Measurements from ENCODE around the gene SLC7A14. TPM values are rescaled to one million over a fixed set of nuclear protein-coding genes. Genes with fewer than 3 reads are reported as not detected.

The SLC7A14 gene
- total RNA-seq, 4 donors from 2014 or later = 0.44 TPM; not detected in 3

- H3K36me3 ChIP-seq = no peaks in the 10 kb centered on the region
- H3K27ac ChIP-seq = no peak overlapping the region
- H3K27me3 ChIP-seq = no peaks in the 10 kb centered on the region
- WGBS, 2 donors = 55 to 61% methylated on average over 3 of the region's 3 CpGs
- no peak for DNase-seq (ENCODE audit: low spot score in 2 of 2)
- no peak for TF ChIP-seq EP300 (IDR thresholded peaks at IDR 0.05)
- TF ChIP-seq, protein P1, sequence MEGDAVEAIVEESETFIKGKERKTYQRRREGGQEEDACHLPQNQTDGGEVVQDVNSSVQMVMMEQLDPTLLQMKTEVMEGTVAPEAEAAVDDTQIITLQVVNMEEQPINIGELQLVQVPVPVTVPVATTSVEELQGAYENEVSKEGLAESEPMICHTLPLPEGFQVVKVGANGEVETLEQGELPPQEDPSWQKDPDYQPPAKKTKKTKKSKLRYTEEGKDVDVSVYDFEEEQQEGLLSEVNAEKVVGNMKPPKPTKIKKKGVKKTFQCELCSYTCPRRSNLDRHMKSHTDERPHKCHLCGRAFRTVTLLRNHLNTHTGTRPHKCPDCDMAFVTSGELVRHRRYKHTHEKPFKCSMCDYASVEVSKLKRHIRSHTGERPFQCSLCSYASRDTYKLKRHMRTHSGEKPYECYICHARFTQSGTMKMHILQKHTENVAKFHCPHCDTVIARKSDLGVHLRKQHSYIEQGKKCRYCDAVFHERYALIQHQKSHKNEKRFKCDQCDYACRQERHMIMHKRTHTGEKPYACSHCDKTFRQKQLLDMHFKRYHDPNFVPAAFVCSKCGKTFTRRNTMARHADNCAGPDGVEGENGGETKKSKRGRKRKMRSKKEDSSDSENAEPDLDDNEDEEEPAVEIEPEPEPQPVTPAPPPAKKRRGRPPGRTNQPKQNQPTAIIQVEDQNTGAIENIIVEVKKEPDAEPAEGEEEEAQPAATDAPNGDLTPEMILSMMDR (IDR thresholded peaks at IDR 0.05) = no peak
- no peak for TF ChIP-seq POLR2A (IDR thresholded peaks at IDR 0.05)
- peaks cover 0 to 43% (median 10%) of the 10 kb centered on the region in 4 donors for H3K4me1 ChIP-seq
- H3K9me3 ChIP-seq = no peaks in the 10 kb centered on the region
- no peak overlapping the region for H3K4me3 ChIP-seq
Measured at GRCh38 chr3:170473358-170473757, 112.5 kb downstream of the SLC7A14 start.

DNA sequence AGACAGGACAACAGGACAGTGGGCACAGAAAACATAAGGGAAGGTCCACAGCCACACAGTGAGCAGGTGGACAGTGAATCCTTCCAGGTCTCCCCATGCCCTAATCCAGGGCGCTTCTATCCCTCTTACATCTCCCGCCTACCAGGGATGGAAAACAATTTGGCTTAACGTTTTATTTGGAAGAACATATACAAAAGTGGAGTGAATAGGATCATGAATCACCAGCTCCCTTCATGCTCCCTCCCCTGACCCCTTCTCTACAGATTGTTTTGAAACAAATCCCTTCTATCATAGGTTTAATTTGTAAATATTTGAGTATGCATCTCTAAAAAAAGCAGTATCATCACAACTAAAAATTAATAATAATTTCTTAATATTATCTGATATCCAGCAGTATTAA, 114.7 kb downstream of the SLC7A14 start:
- Histone ChIP-seq H3K27me3 (no peaks in the 10 kb centered on the region), H3K36me3 (no peaks in the 10 kb centered on the region), H3K4me3 (no peak overlapping the region), H3K27ac (peak overlapping the region in 2 of 4 donors; percentile 77 to 79), H3K9me3 (no peaks in the 10 kb centered on the region), H3K4me1 (peaks cover 0 to 65% (median 18%) of the 10 kb centered on the region in 4 donors)
- WGBS, 2 donors = 55 to 64% methylated on average over 3 of the region's 3 CpGs
- no peak for DNase-seq (ENCODE audit: low spot score in 2 of 2)
- no peak for TF ChIP-seq POLR2A (IDR thresholded peaks at IDR 0.05)

- WGBS, 2 donors = 43 to 44% methylated on average over 9 of the region's 9 CpGs
Measured at GRCh38 chr3:170470063-170471016, 115.5 kb downstream of the SLC7A14 start.

GRCh38 chr3:170469151-170470062, 116.5 kb downstream of the SLC7A14 start:
- 52 to 53% methylated on average over 5 of the region's 5 CpGs for whole genome bisulfite sequencing, 2 donors

More at GRCh38 chr3:170470063-170471016, 115.5 kb downstream of the SLC7A14 start:
- H3K9me3 ChIP-seq = no peaks in the 10 kb centered on the region
- TF ChIP-seq POLR2A (IDR thresholded peaks at IDR 0.05) (no peak), EP300 (IDR thresholded peaks at IDR 0.05) (peak in 1 of 2 donors; percentile 44)
- peak overlapping the region in 3 of 4 donors; percentile 31 to 79 (median 77) for H3K27ac ChIP-seq
- peaks cover 0 to 67% (median 18%) of the 10 kb centered on the region in 4 donors for H3K4me1 ChIP-seq
- H3K4me3 ChIP-seq = no peak overlapping the region
- no peaks in the 10 kb centered on the region for H3K36me3 ChIP-seq
- no peak for DNase-seq (ENCODE audit: low spot score in 2 of 2)
- H3K27me3 ChIP-seq = no peaks in the 10 kb centered on the region

DNA sequence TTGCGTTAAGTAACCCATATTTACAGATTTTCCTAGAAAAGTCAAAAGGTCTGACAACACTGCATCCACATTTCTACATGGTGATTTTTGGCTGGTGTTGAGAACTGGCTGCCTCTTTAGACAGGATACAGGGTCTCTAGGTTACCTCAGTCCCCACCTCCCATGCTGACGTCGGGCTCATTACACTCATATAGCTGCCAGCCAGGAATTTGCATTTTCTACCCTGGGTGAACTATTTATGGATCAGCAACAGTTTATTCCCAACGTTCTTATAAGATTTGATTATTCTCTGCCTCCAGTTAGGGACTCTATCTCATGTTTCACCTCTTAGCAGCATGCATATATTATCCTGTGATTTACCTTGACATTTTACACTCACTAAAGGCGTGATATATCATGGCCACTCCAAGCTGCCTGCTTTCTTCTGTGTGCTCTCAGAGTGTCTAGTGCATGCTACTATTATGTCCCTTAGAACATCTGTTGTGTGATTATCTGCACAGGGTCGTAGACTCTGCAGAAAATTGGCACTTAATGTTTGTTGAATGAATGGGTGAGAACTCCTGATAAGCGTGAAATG, 118.2 kb downstream of the SLC7A14 start:
- DNase-seq (ENCODE audit: low spot score in 2 of 2) = no peak
- Histone ChIP-seq H3K36me3 (no peaks in the 10 kb centered on the region), H3K4me3 (no peak overlapping the region), H3K9me3 (no peaks in the 10 kb centered on the region), H3K27ac (peak overlapping the region in 3 of 4 donors; percentile 23 to 76 (median 74)), H3K27me3 (no peaks in the 10 kb centered on the region), H3K4me1 (peaks cover 0 to 55% (median 18%) of the 10 kb centered on the region in 4 donors)
- no peak for TF ChIP-seq EP300 (IDR thresholded peaks at IDR 0.05)
- TF ChIP-seq POLR2A (IDR thresholded peaks at IDR 0.05) = no peak
- TF ChIP-seq, protein P1 (IDR thresholded peaks at IDR 0.05) = no peak
- 58 to 64% methylated on average over 7 of the region's 7 CpGs for WGBS, 2 donors

More at GRCh38 chr3:170469151-170470062, 116.5 kb downstream of the SLC7A14 start:
- Histone ChIP-seq H3K27me3 (no peaks in the 10 kb centered on the region), H3K4me1 (peaks cover 0 to 67% (median 18%) of the 10 kb centered on the region in 4 donors), H3K4me3 (no peak overlapping the region), H3K36me3 (no peaks in the 10 kb centered on the region), H3K27ac (peak overlapping the region in 2 of 4 donors; percentile 77 to 79), H3K9me3 (no peaks in the 10 kb centered on the region)
- peak in 1 of 2 donors; percentile 41 for DNase-seq (ENCODE audit: low spot score in 2 of 2)
- TF ChIP-seq POLR2A (IDR thresholded peaks at IDR 0.05) (no peak), EP300 (IDR thresholded peaks at IDR 0.05) (peak in 1 of 2 donors; percentile 57)
- TF ChIP-seq, protein P1 (IDR thresholded peaks at IDR 0.05) = no peak

Data from tibial nerve (tissue), 4 donors.